GM19452 (cell line): ENCODE data around the gene METTL26.

Experiments
- ATAC-seq: cut with Tn5 transposase; IDR thresholded peaks from one replicate; pipeline ENCODE4 v1.9.1; 2021; ENCODE audit not compliant: unreplicated experiment

METTL26 gene

DNA sequence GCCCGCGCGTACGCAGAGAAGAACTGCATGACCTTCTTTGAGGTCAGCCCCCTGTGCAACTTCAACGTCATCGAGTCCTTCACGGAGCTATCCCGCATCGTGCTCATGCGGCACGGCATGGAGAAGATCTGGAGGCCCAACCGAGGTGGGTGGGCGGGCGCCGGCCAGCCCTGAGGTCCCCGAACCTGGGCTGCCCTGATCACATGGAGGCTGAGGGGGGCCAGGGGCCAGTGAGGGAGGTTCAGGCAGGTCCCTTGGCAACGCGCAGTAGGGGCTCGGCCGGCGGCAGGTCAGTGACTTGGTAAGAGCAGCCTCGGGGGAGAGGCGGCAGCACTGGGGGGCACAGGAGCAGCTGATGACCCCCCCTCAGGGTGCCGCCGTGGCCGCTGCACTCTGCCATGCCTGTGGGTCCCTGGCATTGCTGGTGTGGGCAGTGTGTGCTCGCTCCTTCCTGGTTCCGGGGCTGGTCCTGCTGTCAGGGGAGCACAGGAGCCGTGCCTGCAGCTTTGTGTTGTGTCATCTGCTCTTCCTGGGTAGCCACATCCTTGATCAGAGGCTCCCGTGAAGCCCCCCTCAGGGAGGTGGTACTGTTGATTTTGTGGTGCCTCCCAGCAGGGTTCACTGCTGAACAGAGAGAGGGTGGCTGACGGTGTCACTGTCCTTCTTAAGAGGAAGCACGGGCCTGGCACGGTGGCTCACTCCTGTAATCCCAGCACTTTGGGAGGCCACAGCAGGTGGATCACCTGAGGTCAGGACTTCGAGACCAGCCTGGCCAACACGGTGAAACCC lies 9.9 kb downstream of the METTL26 start:
- no peak for ATAC-seq

DNA sequence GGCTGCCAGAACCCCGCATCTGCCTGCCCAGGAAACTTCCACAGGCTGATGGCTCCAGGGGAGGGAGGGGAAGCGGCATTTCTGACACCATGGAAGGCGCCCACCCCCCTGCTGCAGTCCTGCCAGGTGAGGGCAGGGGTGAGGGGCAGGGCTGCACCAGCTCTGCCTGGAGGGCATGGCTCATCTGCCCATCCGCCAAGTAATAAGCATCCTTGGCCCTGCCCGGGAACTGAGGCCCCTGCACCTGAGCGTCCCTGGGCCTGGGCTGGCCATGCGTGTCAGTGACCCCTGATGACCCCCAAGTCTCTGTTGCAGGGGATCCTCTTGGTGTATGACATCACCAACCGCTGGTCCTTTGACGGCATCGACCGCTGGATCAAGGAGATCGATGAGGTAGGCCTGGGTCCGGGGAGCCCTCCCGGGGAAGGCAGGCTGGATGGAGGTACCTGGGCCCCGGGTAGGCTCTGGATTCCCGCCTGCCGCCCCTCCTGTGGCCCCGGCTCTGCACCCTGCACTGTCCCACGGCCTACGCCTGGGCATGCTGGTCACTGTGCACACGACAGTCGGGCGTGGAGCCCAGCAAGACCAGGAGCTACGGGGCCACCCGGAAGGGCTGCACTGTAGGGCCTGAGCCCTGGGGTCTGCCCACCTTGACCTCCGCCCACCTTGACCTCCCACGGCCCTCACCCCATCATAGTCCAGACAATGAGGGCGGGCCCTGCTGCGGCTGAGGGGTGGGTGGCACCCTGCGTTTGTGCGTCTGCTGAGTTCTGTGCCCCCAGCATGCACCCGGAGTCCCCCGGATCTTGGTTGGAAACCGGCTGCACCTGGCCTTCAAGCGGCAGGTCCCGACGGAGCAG lies 10.8 kb downstream of the METTL26 start:
- ATAC-seq = no peak

GRCh38 chr16:624526-625070 lies 11.5 kb downstream of the METTL26 start:
- ATAC-seq = no peak

DNA sequence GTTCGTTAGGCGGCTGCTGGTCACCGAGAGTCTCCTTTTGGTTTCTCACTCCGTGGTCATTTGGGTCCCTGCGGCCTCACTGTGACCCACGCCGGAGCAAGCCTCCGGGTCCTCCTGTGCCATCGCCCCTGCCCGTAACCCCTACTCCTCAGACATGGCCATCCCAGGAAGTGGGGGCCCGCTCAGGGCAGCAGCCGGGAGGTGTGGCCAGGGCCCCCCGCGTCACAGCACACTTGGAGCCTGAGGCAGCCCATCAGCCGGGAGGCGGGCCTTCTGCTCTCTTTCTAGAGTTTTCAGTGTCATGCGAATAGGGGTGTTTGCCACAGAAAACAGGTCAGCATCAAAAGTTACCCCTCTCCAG lies 13.2 kb downstream of the METTL26 start:
- ATAC-seq = no peak

- ATAC-seq = no peak
Observed at GRCh38 chr16:621526-622105, 14.5 kb downstream of the METTL26 start.

GRCh38 chr16:620700-621525 lies 15.2 kb downstream of the METTL26 start:
- ATAC-seq = no peak

- no peak for ATAC-seq
Observed at GRCh38 chr16:619476-620100, 16.5 kb downstream of the METTL26 start.

DNA sequence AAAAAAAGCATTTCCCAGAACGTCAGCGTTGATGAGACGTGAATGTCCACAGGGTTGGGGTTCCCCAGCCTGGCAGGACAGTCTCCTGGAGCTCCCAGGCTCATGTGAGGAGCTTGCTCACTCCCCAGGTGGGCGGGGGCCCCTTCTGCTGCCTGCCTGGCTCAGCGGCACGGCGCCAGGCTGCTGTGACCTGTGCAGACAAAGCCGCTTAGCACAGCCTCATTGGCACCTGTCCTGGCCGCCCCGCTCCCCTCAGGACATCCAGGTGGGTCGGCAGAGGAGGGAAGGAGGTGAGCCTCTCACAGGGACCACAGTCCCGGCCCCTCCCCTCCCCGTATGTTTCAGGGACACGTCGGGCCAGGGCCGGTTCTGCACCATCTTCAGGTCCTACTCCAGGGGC lies 18.2 kb downstream of the METTL26 start:
- ATAC-seq = no peak

DNA sequence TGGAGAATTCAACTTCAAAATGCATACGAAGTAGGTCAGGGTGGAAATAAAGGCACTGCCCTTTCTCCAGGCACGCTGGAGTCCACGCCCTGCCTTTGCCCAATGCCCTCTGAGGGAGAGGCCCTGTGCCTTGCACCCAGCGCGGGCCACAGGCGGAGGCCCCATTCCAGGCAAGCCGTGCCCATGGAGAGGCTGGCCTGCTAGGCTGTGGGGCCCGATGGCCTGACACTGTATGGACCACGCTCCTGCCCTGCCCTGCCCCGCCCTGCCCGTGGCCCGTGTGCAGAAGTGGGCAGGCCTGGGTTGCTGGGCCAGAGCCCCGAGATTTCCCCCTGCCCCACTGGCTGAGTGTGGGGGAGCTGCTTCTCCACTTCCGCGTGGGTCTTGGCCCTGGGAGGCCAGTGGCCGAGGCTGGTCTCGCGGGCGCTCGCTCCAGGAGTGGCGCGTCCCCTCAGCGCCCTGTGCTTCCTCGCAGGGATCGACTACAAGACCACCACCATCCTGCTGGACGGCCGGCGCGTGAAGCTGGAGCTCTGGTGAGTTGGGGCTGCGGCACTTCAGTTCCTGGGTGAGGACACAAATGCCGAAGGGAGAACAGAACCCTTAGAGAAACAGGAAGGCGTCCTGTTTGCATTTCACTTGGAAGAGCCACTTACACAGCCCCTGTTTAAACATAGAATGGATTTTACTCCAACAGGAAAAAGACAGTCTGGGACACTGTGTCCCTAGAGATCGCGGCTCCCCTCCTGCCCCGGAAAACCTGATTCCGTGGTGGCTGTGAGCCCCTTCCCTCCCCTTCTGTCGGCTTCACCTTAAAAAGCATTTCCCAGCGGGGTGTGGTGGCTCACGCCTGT lies 19.1 kb downstream of the METTL26 start:
- no peak for ATAC-seq

DNA sequence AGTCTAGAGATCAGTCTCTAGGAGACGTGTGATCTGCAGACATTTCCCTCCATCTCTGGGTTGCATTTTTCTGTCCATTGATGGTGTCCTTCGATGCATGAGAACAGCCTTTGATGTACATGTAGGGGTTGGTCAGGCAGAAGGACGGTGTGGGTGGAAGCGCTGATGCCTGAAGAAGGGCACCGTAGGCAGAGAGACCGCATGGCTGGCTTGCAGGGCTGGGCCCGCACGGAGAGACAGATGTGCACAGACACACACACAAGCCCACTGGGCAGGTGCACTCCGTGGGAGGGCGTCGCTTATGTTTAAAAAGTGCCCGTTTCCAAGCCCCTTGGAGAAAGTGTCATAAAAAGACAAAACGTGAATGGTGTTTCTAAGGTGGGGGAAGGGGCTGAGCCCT lies 21.0 kb downstream of the METTL26 start:
- ATAC-seq = no peak

DNA sequence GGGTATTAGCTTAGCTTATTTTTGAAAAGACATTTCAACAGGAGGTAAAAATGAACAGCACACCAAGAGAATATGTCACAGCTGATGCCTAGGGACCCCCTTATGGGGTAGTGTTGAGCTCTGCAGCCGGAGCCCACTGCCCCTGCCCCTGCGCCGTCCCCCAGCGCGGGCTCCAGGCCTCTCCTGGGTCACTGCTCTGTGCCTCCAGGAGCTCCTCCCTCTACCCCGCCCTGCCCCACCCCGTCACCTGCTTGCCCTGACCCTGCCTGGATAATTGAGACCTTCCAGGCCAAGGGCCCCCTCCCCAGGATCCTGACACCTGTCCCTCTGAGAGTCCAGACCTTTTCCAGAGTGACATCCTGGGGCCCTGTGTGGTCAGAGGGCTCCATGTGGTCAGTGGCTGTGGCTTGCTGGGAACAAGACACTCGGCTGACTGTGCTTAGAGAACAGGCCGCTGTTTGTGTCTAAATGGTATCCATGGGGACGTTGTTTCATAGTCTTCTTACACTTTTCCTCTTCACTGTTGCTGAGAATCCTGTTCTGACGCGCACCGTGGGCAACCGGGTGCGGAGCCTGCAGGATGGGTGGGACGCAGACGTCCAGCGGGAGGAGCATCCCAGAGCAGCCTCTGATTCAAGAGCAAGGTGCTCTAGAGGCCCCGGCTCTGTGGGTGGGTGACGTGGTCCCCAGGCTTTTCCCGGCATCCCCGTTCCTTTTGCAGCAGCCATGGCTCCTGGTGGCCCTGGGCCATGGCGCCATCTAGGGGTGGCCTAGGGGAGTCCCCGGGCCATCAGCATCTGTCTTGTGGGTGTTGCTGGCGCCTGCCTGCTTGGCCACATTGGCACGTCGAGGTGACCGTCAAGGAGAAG lies 25.4 kb downstream of the METTL26 start:
- ATAC-seq = no peak

- ATAC-seq = no peak
Observed at GRCh38 chr16:609984-610383, 26.1 kb downstream of the METTL26 start.

- ATAC-seq = no peak
Observed at GRCh38 chr16:609316-609715, 26.8 kb downstream of the METTL26 start.

- ATAC-seq = no peak
Observed at GRCh38 chr16:608019-608418, 28.1 kb downstream of the METTL26 start.

DNA sequence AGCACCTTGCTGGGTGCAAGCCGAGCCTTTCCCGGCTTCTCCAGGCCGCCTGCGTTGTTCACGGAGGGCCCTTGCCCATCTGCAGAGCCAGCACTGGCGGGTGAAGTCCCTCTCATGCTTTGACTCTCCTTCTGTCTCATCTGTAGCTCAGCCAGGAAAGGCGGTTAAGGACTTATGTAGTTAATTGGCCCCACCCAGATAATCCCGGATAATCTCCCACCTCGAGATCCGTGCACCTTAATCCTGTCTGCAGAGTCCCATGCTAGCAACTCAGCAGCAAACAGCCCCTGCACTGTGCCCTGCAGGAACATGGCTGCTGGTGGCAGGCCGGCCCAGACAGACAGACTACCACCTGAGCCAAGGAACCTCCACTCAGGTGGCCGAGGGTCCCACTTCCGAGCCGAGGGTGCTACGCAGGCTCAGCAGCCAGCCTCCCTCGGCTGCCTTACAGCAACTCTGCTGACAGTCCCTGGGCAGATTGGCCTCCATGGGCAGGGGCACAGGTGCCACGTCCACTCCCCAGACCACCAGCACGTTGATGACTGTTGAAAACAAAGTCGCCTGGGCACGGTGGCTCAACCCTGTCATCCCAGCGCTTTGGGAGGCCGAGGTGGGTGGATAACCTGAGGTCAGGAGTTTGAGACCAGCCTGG lies 29.3 kb downstream of the METTL26 start:
- ATAC-seq = no peak

DNA sequence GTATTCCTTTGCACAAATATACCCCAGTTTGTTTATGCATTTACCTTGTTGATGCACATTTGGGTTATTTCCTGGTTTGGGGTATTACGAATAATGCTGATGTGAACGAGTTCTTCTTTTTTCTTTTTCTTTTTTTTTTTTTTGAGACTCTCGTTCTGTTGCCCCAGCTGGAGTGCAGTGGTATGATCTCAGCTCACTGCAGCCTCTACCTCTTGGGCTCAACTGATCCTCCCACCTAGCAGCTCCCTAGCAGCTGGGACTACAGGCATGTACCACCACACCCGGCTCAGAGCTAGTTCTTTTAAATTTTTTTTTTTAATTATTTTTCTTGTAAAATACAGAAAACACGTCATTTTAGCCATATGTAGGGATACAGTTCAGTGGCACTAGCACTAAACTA lies 32.2 kb downstream of the METTL26 start:
- no peak for ATAC-seq

DNA sequence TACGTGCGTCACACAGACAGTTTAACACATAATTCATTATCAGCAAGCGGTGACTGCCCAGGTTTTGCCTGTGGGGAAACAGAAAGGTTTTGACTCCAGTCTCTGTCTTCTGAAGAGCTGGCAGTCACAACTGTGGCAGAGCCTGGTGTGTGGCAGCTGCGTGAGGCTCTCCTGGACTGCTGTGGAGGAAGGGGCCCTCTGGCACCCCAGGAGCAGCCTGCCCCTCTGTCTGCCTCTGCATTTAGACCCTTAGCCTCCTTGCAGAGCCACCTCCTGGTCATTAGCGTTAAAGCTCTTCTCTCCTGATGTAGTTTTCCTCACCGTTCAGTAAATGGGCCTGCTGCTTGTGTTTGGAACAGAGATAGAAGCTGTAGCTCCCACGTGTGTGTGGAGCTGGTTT lies 35.3 kb downstream of the METTL26 start:
- ATAC-seq = no peak
